GM06990 (cell line): Measurements from ENCODE around the gene NMNAT2.

ENCODE experiments used
- DNase-seq: peaks from one replicate; pipeline ENCODE4 v3.0.0-alpha.2; 2011; ENCODE audit not compliant: insufficient read length; ENCODE audit errors: extremely low read depth
- H3K27me3 ChIP-seq: replicated peaks from 2 replicates; pipeline ENCODE4 v1.6.0; 2011; ENCODE audit warnings: low read length; ENCODE audit not compliant: control insufficient read depth, insufficient read depth
- H3K36me3 ChIP-seq: 2 replicates; pipeline ENCODE4 v1.5.1; 2011; ENCODE audit warnings: low read length; ENCODE audit not compliant: control insufficient read depth, insufficient read depth
- H3K4me3 ChIP-seq: replicated peaks from 2 replicates; pipeline ENCODE4 v1.5.1; 2011; ENCODE audit warnings: low read depth, mild to moderate bottlenecking, control low read depth, low read length
- CTCF ChIP-seq: IDR thresholded peaks from 2 replicates; pipeline ENCODE4 v1.5.1; 2011; ENCODE audit warnings: low read length, control low read depth, mild to moderate bottlenecking, inconsistent platforms; ENCODE audit not compliant: insufficient read depth, poor library complexity, severe bottlenecking

Gene NMNAT2

GRCh38 chr1:183205196-183205781 lies 212.9 kb downstream of the NMNAT2 start:
- no peak for DNase-seq
- Histone ChIP-seq H3K36me3 (no peaks in the 10 kb centered on the region), H3K4me3 (no peak overlapping the region), H3K27me3 (no peaks in the 10 kb centered on the region)
- no peak for TF ChIP-seq CTCF

- no peak for DNase-seq
- no peaks in the 10 kb centered on the region for H3K27me3 ChIP-seq
- H3K36me3 ChIP-seq: no peaks in the 10 kb centered on the region
- H3K4me3 ChIP-seq: no peak overlapping the region
- TF ChIP-seq CTCF: no peak
These were observed 215.1 kb downstream of the NMNAT2 start for GRCh38 chr1:183203094-183203493.

GRCh38 chr1:183200451-183200850 lies 217.7 kb downstream of the NMNAT2 start:
- no peak for DNase-seq
- no peak for TF ChIP-seq CTCF
- no peak overlapping the region for H3K4me3 ChIP-seq
- no peaks in the 10 kb centered on the region for H3K36me3 ChIP-seq
- H3K27me3 ChIP-seq: no peaks in the 10 kb centered on the region

GRCh38 chr1:183199304-183199703 lies 218.9 kb downstream of the NMNAT2 start:
- Histone ChIP-seq H3K4me3 (no peak overlapping the region), H3K36me3 (no peaks in the 10 kb centered on the region), H3K27me3 (no peaks in the 10 kb centered on the region)
- TF ChIP-seq CTCF: no peak
- DNase-seq: no peak

- DNase-seq: no peak
- TF ChIP-seq CTCF: no peak
- H3K4me3 ChIP-seq: no peak overlapping the region
These were observed 219.7 kb downstream of the NMNAT2 start for GRCh38 chr1:183198463-183198862.

More at GRCh38 chr1:183198463-183198862, 219.7 kb downstream of the NMNAT2 start:
- Histone ChIP-seq H3K36me3 (no peaks in the 10 kb centered on the region), H3K27me3 (no peaks in the 10 kb centered on the region)
